MM.1S (cell line): ENCODE data around the gene PEAK1.

Experiments
- DNase-seq: peaks from one replicate; pipeline ENCODE4 v3.0.0-alpha.2; 2015
- H2AFZ ChIP-seq: fragments of 300-600 bp; sonication (generic); 2 replicates; pipeline ENCODE4 v1.6.0; 2016; ENCODE audit warnings: antibody characterized with exemption, low read length
- H3F3A ChIP-seq: fragments of 300-600 bp; sonication (generic); 2 replicates; pipeline ENCODE4 v1.6.1; 2016; ENCODE audit warnings: mild to moderate bottlenecking, antibody characterized with exemption, low read length, moderate library complexity, mixed read lengths; ENCODE audit not compliant: insufficient read depth
- H3K27ac ChIP-seq: fragments of 300-600 bp; sonication (generic); 2 replicates; pipeline ENCODE4 v1.5.1; 2016; ENCODE audit warnings: mild to moderate bottlenecking, low read length
- H3K27me3 ChIP-seq: fragments of 300-600 bp; sonication (generic); replicated peaks from 2 replicates; pipeline ENCODE4 v1.6.0; 2016; ENCODE audit warnings: low read length; ENCODE audit not compliant: insufficient read depth
- H3K36me3 ChIP-seq: fragments of 300-600 bp; sonication (generic); replicated peaks from 2 replicates; pipeline ENCODE4 v1.6.1; 2016; ENCODE audit warnings: mild to moderate bottlenecking, low read length, mixed read lengths; ENCODE audit not compliant: insufficient read depth
- H3K4me1 ChIP-seq: fragments of 300-600 bp; sonication (generic); 2 replicates; pipeline ENCODE4 v1.6.1; 2016; ENCODE audit warnings: low read length, mixed read lengths
- H3K4me2 ChIP-seq: fragments of 300-600 bp; sonication (generic); 2 replicates; pipeline ENCODE4 v1.6.0; 2016; ENCODE audit warnings: low read depth, low read length
- H3K4me3 ChIP-seq: fragments of 300-600 bp; sonication (generic); 2 replicates; pipeline ENCODE4 v1.5.1; 2016; ENCODE audit warnings: low read length, mixed read lengths
- H3K79me2 ChIP-seq: fragments of 300-600 bp; sonication (generic); 2 replicates; pipeline ENCODE4 v1.6.1; 2016; ENCODE audit warnings: mixed run types, low read length, mixed read lengths
- H3K9ac ChIP-seq: fragments of 300-600 bp; sonication (generic); 2 replicates; pipeline ENCODE4 v1.6.1; 2016; ENCODE audit warnings: low read length, mixed read lengths
- H3K9me2 ChIP-seq: fragments of 300-600 bp; sonication (generic); replicated peaks from 2 replicates; pipeline ENCODE4 v1.6.1; 2016; ENCODE audit warnings: mild to moderate bottlenecking, low read length, mixed read lengths; ENCODE audit not compliant: insufficient read depth
- H3K9me3 ChIP-seq: fragments of 300-600 bp; sonication (generic); replicated peaks from 2 replicates; pipeline ENCODE4 v1.6.1; 2016; ENCODE audit warnings: mild to moderate bottlenecking, low read length, mixed read lengths; ENCODE audit not compliant: insufficient read depth
- H4K20me1 ChIP-seq: fragments of 300-600 bp; sonication (generic); 2 replicates; pipeline ENCODE4 v1.6.1; 2016; ENCODE audit warnings: mild to moderate bottlenecking, low read length, moderate library complexity, mixed read lengths; ENCODE audit not compliant: insufficient read depth
- EZH2 ChIP-seq: fragments of 300-600 bp; sonication (generic); optimal IDR thresholded peaks from 2 replicates; pipeline ENCODE3; 2017; ENCODE audit warnings: low read depth, mild to moderate bottlenecking, antibody characterized with exemption, low read length, mixed read lengths
- EZH2phosphoT487 ChIP-seq: fragments of 300-600 bp; sonication (generic); IDR thresholded peaks from 2 replicates; pipeline ENCODE4 v1.6.1; 2018; ENCODE audit warnings: antibody characterized with exemption, low read length
- TF ChIP-seq, protein P1 (sequence below): fragments of 300-600 bp; sonication (generic); IDR thresholded peaks from 2 replicates; pipeline ENCODE4 v1.5.1; 2016; ENCODE audit warnings: antibody characterized with exemption, low read length, mixed read lengths

The PEAK1 gene

DNA sequence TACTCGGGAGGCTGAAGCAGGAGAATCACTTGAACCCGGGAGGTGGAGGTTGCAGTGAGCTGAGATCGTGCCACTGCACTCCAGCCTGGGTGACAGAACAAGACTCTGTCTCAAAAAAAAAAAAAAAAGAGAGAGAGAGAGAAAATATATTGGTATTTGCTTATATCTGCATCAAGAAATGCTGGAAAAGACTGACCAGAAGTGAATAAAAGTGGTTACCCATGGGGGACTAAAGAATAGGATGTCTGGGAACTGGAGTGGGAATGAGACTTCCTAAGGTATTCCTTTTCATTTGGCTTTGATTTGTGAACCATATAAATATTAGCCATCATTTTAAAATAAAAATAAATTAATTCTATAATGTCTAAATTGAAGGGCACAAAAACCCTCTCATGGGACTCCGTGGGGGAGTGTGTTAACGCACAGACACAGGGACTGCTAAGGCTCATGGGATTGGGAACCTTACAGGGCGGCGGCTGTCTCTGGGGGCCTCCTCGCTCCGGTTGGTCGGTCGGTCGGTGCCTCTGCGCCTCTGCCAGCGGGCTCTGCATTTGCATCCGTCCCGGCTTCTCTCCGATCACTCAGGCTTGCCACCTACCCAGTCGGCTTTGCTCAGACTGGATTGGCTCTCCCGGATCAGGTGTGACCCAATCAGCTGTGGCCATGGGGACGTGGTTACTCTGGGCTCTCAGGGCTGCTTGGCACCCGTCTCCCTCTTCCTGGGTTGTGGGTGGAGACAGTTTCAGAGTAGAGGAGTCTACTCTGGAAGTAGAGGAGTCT, 336.3 kb downstream of the PEAK1 start:
- H3K9me3 ChIP-seq = no peaks in the 10 kb centered on the region
- no peaks in the 10 kb centered on the region for H4K20me1 ChIP-seq
- no peaks in the 10 kb centered on the region for H3K9me2 ChIP-seq
- no peaks in the 10 kb centered on the region for H3K27me3 ChIP-seq
- H3F3A ChIP-seq = no peaks in the 10 kb centered on the region
- H3K4me2 ChIP-seq = no peak overlapping the region
- no peaks in the 10 kb centered on the region for H3K79me2 ChIP-seq
- TF ChIP-seq EZH2phosphoT487 (no peak), EZH2 (no peak)
- TF ChIP-seq, protein P1, sequence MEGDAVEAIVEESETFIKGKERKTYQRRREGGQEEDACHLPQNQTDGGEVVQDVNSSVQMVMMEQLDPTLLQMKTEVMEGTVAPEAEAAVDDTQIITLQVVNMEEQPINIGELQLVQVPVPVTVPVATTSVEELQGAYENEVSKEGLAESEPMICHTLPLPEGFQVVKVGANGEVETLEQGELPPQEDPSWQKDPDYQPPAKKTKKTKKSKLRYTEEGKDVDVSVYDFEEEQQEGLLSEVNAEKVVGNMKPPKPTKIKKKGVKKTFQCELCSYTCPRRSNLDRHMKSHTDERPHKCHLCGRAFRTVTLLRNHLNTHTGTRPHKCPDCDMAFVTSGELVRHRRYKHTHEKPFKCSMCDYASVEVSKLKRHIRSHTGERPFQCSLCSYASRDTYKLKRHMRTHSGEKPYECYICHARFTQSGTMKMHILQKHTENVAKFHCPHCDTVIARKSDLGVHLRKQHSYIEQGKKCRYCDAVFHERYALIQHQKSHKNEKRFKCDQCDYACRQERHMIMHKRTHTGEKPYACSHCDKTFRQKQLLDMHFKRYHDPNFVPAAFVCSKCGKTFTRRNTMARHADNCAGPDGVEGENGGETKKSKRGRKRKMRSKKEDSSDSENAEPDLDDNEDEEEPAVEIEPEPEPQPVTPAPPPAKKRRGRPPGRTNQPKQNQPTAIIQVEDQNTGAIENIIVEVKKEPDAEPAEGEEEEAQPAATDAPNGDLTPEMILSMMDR = no peak
- no peak overlapping the region for H3K9ac ChIP-seq
- DNase-seq = no peak
- no peaks in the 10 kb centered on the region for H3K36me3 ChIP-seq
- no peaks in the 10 kb centered on the region for H3K4me1 ChIP-seq
- no peak overlapping the region for H3K4me3 ChIP-seq
- no peak overlapping the region for H2AFZ ChIP-seq
- H3K27ac ChIP-seq = no peak overlapping the region

DNA sequence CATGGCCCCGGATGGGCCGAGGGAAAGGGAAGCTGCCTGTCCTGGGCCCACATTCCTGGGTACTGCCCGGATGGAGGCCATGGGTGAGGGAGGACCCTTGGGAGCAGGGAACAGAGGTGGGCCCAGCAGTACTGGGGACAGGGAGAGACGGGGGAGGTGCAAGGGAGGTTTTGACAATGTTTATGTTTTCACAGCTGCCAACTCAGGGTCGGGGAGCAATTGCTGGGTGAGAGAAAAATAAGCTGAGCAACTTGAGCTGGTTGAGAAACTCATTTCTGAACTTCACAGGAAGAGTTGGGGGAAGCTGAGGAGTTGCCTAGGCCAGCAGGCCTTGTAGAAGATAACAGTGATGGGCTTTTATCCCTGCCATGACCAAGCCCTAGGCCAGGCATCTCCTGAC, 337.9 kb downstream of the PEAK1 start:
- H3F3A ChIP-seq = no peaks in the 10 kb centered on the region
- H4K20me1 ChIP-seq = no peaks in the 10 kb centered on the region
- H3K27ac ChIP-seq = no peak overlapping the region
- no peak for DNase-seq
- TF ChIP-seq, protein P1 = no peak
- TF ChIP-seq EZH2 = no peak
- TF ChIP-seq EZH2phosphoT487 = no peak
- no peaks in the 10 kb centered on the region for H3K27me3 ChIP-seq
- H3K9me2 ChIP-seq = no peaks in the 10 kb centered on the region
- no peak overlapping the region for H3K4me2 ChIP-seq
- H3K79me2 ChIP-seq = no peaks in the 10 kb centered on the region
- H3K9ac ChIP-seq = no peak overlapping the region
- H3K4me1 ChIP-seq = no peaks in the 10 kb centered on the region
- no peak overlapping the region for H3K4me3 ChIP-seq
- H3K9me3 ChIP-seq = no peaks in the 10 kb centered on the region
- no peak overlapping the region for H2AFZ ChIP-seq
- H3K36me3 ChIP-seq = no peaks in the 10 kb centered on the region

DNA sequence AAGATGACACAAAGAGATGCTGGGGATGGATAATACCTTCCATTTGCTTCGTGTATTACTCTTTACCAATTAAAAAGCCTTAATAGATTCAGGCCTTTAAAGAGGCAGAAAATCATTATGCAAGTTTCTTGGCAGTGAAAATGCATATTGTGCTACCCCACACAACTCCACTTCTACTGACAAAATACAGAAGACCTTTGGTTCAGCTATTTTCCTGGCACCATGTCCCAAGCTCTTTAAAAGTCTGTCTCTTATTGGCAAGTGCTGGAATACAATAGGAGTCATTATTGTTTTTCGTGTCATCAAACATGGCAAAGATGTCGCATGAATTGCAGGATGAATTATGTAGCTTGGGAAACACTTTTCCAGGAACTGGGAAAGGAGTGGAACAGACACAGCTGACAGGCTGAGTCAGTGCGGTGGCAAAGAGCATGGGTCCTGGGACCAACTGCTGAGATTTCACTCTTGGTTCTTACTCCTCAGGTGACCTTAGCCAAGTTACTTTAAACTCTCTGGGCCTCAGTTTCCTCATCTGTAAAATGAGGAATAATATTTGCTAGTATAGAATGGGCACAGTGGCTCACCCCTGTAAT, 343.5 kb downstream of the PEAK1 start:
- H3K27ac ChIP-seq = no peak overlapping the region
- H3K9ac ChIP-seq = no peak overlapping the region
- no peaks in the 10 kb centered on the region for H3F3A ChIP-seq
- no peak overlapping the region for H3K4me3 ChIP-seq
- H3K9me2 ChIP-seq = no peaks in the 10 kb centered on the region
- DNase-seq = no peak
- no peaks in the 10 kb centered on the region for H3K9me3 ChIP-seq
- no peaks in the 10 kb centered on the region for H3K79me2 ChIP-seq
- no peaks in the 10 kb centered on the region for H3K36me3 ChIP-seq
- no peaks in the 10 kb centered on the region for H4K20me1 ChIP-seq
- TF ChIP-seq EZH2phosphoT487 (no peak), EZH2 (no peak)
- TF ChIP-seq, protein P1 = no peak
- H2AFZ ChIP-seq = no peak overlapping the region
- H3K4me1 ChIP-seq = peaks cover under 1% of the 10 kb centered on the region; the same call in 1 of the 2 replicates
- H3K4me2 ChIP-seq = no peak overlapping the region
- H3K27me3 ChIP-seq = no peaks in the 10 kb centered on the region; the same call in 1 of the 2 replicates
